Testis (tissue), 3 donors: Measurements from ENCODE around the gene SLC35C1. TPM values are rescaled to one million over a fixed set of nuclear protein-coding genes. Genes with fewer than 3 reads are reported as not detected.
A peak's percentile ranks its signal among the peaks of the same experiment; 100 is the strongest.

Experiments
- DNase-seq: peaks from one replicate; pipeline ENCODE4 v3.0.0-alpha.2; 2019
- H3K27ac ChIP-seq, 2 donors: fragments of 200-600 bp; sonication (generic); one replicate each; pipeline ENCODE4 v1.5.1; 2019
- H3K27me3 ChIP-seq: fragments of 200-600 bp; sonication (generic); one replicate; pipeline ENCODE4 v1.5.1; 2019
- H3K36me3 ChIP-seq: fragments of 200-600 bp; sonication (generic); one replicate; pipeline ENCODE4 v1.5.1; 2017; ENCODE audit warnings: low read depth; ENCODE audit errors: missing control alignments
- H3K4me1 ChIP-seq: fragments of 200-600 bp; sonication (generic); one replicate; pipeline ENCODE4 v1.5.1; 2019
- H3K4me3 ChIP-seq, 2 donors: fragments of 200-600 bp; sonication (generic); one replicate each; pipeline ENCODE4 v1.5.1; 2017 to 2019
- H3K9me3 ChIP-seq: fragments of 200-600 bp; sonication (generic); one replicate; pipeline ENCODE4 v1.5.1; 2017
- CTCF ChIP-seq, 3 experiments: fragments of 450-650 bp in 2 of 3; fragments of 200-600 bp in 1 of 3; sonication (generic) in 1 of 3; IDR thresholded peaks; one replicate each; pipeline ENCODE4 v1.5.1; 2016 to 2019; ENCODE audit warnings: antibody characterized with exemption in 3 of 3, mild to moderate bottlenecking in 2 of 3, moderate library complexity in 1 of 3
- POLR2A ChIP-seq: fragments of 450-650 bp; IDR thresholded peaks from one replicate; pipeline ENCODE4 v1.6.1; 2017; ENCODE audit warnings: antibody characterized with exemption, mild to moderate bottlenecking, moderate library complexity
- WGBS, 2 donors: methylation state at CpG; one replicate each; pipeline ENCODE4 v1.1.5; 2018; 5-methylcytosine and 5-hydroxymethylcytosine counted together
- intact Hi-C: fragments of 100-400 bp; cut with DNase I; formaldehyde crosslinking; loops from one replicate; pipeline ENCODE4 v1.15.1; 2023; ENCODE audit warnings: low total_unique reads
- polyA plus RNA-seq: library from polyadenylated mRNA; stranded (reverse); fragments of 350-450 nt; fragmentation: Illumina TruSeq; extraction: RNeasy Lipid Tissue Mini Kit (QIAGEN cat#74804); gene quantifications from one replicate; pipeline ENCODE4 v1.2.3, GENCODE V29; 2014; ENCODE audit warnings: low read depth, low replicate concordance; ENCODE audit not compliant: insufficient read depth
- total RNA-seq, 2 donors: library from RNA; depleted of rRNA; stranded (reverse); fragments of >200 nt; gene quantifications; one replicate each; pipeline ENCODE4 v1.2.3, GENCODE V29; 2016

The SLC35C1 gene
- total and polyA plus RNA-seq, 3 donors from 2014 or later: 10.4 to 15.7 (median 12.9) TPM

GRCh38 chr11:45852712-45853101 lies 47.8 kb downstream of the SLC35C1 start:
- WGBS, 2 donors: 36 to 56% methylated on average over 1 of the region's 1 CpG
- H3K27me3 ChIP-seq: no peaks in the 10 kb centered on the region
- no peak for DNase-seq
- intact Hi-C loops: no loop called here
- no peak for TF ChIP-seq POLR2A
- no peak for TF ChIP-seq CTCF (IDR thresholded peaks at IDR 0.05)
- H3K9me3 ChIP-seq: no peaks in the 10 kb centered on the region
- H3K27ac ChIP-seq: peak overlapping the region; percentile 5 to 37
- H3K4me1 ChIP-seq: peaks cover 72% of the 10 kb centered on the region
- no peaks in the 10 kb centered on the region for H3K36me3 ChIP-seq
- H3K4me3 ChIP-seq: no peak overlapping the region

- H3K27ac ChIP-seq: peak overlapping the region in 1 of 2 donors; percentile 79
- intact Hi-C loops: no loop called here
- no peak overlapping the region for H3K4me3 ChIP-seq
- peak; percentile 77 for DNase-seq
- H3K27me3 ChIP-seq: no peaks in the 10 kb centered on the region
- H3K4me1 ChIP-seq: peaks cover 75% of the 10 kb centered on the region
- WGBS, 2 donors: 75 to 79% methylated on average over 7 of the region's 7 CpGs
- no peaks in the 10 kb centered on the region for H3K9me3 ChIP-seq
- TF ChIP-seq POLR2A: no peak
- no peaks in the 10 kb centered on the region for H3K36me3 ChIP-seq
Measured at GRCh38 chr11:45853332-45854219, 48.6 kb downstream of the SLC35C1 start.

DNA sequence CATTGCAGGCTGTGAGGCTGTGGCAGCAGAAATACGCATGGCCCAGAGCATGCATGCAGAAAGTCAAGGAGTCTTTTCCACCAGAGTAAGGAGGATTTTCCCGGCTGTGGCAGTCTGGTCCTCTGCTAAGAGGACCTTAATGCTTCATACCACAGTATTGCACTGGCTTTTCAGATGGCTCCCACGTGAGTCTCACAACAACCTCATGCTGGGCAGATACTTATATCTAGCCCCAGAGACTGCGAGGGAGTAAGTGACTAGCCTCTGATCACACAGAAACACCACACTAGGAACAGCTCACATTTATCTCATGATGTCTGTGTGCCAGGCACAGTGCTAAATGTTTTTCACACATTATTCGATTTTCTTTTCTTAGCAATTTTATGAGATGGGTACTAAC lies 50.4 kb downstream of the SLC35C1 start:
- intact Hi-C loops: no loop called here
- Histone ChIP-seq H3K36me3 (no peaks in the 10 kb centered on the region), H3K4me3 (no peak overlapping the region), H3K27me3 (no peaks in the 10 kb centered on the region), H3K27ac (peak overlapping the region; percentile 24 to 79), H3K9me3 (no peaks in the 10 kb centered on the region), H3K4me1 (peaks cover 79% of the 10 kb centered on the region)
- no peak for DNase-seq
- WGBS, 2 donors: 63% methylated on average over 5 of the region's 5 CpGs
- TF ChIP-seq POLR2A (no peak), CTCF (IDR thresholded peaks at IDR 0.05) (no peak)

GRCh38 chr11:45856044-45856468 lies 51.1 kb downstream of the SLC35C1 start:
- 31 to 57% methylated on average over 4 to 6 of the region's 6 CpGs for WGBS, 2 donors
- H3K27me3 ChIP-seq: no peaks in the 10 kb centered on the region
- no peaks in the 10 kb centered on the region for H3K36me3 ChIP-seq
- intact Hi-C loops: no loop called here
- H3K4me1 ChIP-seq: peaks cover 77% of the 10 kb centered on the region
- TF ChIP-seq POLR2A: no peak
- TF ChIP-seq CTCF (IDR thresholded peaks at IDR 0.05): no peak
- H3K4me3 ChIP-seq: no peak overlapping the region
- peak overlapping the region; percentile 24 to 79 for H3K27ac ChIP-seq
- no peak for DNase-seq
- no peaks in the 10 kb centered on the region for H3K9me3 ChIP-seq

GRCh38 chr11:45857961-45858474 lies 53.1 kb downstream of the SLC35C1 start:
- Histone ChIP-seq H3K4me1 (peaks cover 57% of the 10 kb centered on the region), H3K27me3 (no peaks in the 10 kb centered on the region), H3K4me3 (no peak overlapping the region), H3K9me3 (no peaks in the 10 kb centered on the region), H3K36me3 (no peaks in the 10 kb centered on the region), H3K27ac (peak overlapping the region; percentile 39 to 79)
- DNase-seq: peak; percentile 78
- 24 to 25% methylated on average over 2 of the region's 2 CpGs for WGBS, 2 donors
- no peak for TF ChIP-seq CTCF (IDR thresholded peaks at IDR 0.05)
- no peak for TF ChIP-seq POLR2A
- intact Hi-C loops: no loop called here
